KMS-11 (cell line): Measurements from ENCODE around the gene EFNB2.

Experiments
- H2AFZ ChIP-seq: fragments of 200-600 bp; sonication (generic); 2 replicates; pipeline ENCODE4 v1.6.1; 2016; ENCODE audit warnings: antibody characterized with exemption, mixed run types, low read depth
- H3K27ac ChIP-seq: fragments of 200-600 bp; sonication (generic); 2 replicates; pipeline ENCODE4 v1.6.1; 2016; ENCODE audit warnings: mild to moderate bottlenecking, mixed run types
- H3K27me3 ChIP-seq: fragments of 200-600 bp; sonication (generic); 2 replicates; pipeline ENCODE4 v1.6.1; 2017; ENCODE audit warnings: mild to moderate bottlenecking, low read depth, mixed run types, moderate library complexity; ENCODE audit not compliant: insufficient read depth
- H3K36me3 ChIP-seq: fragments of 200-600 bp; sonication (generic); 2 replicates; pipeline ENCODE4 v1.6.1; 2017; ENCODE audit warnings: mild to moderate bottlenecking, mixed run types; ENCODE audit not compliant: insufficient read depth
- H3K4me1 ChIP-seq: fragments of 200-600 bp; sonication (generic); 2 replicates; pipeline ENCODE4 v1.6.1; 2016; ENCODE audit warnings: mild to moderate bottlenecking, low read depth, mixed run types; ENCODE audit not compliant: poor library complexity, severe bottlenecking
- H3K4me2 ChIP-seq: fragments of 200-600 bp; sonication (generic); 2 replicates; pipeline ENCODE4 v1.7.0; 2016; ENCODE audit warnings: mild to moderate bottlenecking, mixed run types
- H3K4me3 ChIP-seq: fragments of 200-600 bp; sonication (generic); IDR thresholded peaks from 2 replicates; pipeline ENCODE4 v1.6.1; 2017; ENCODE audit warnings: low read depth, low read length, mixed read lengths; ENCODE audit not compliant: insufficient read depth
- H3K79me2 ChIP-seq: fragments of 200-600 bp; sonication (generic); 2 replicates; pipeline ENCODE4 v1.6.1; 2016; ENCODE audit warnings: low read depth, mixed run types; ENCODE audit not compliant: insufficient read depth
- H3K9ac ChIP-seq: fragments of 200-600 bp; sonication (generic); 2 replicates; pipeline ENCODE4 v1.6.1; 2016; ENCODE audit warnings: mild to moderate bottlenecking, mixed run types
- H4K20me1 ChIP-seq: fragments of 200-600 bp; sonication (generic); 2 replicates; pipeline ENCODE4 v1.6.1; 2016; ENCODE audit warnings: mild to moderate bottlenecking, mixed run types; ENCODE audit not compliant: insufficient read depth
- CTCF ChIP-seq: fragments of 200-600 bp; sonication (generic); conservative IDR thresholded peaks from 2 replicates; pipeline ENCODE4 v1.6.1; 2017; ENCODE audit warnings: low read depth, mild to moderate bottlenecking, antibody characterized with exemption, low read length, moderate library complexity, mixed read lengths

EFNB2 gene

DNA sequence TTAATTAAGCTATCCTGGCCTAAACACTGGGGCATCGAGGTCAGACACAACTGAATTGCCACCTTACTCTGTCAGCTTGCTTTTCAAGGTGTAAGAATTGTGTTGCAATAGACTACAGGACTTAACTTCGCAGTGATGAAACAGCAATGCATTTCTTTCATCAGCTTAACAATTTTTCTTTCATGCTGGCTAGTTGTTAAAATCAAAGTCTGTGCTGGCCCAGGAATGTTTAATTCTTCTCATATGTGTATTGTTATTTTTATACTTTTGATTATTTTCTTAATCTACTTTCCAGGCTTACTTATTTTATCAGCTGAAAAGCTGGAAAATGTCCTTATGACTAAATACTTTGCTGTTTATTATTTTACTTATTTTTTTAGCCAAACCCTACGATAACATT is 79.7 kb downstream of the EFNB2 start:
- Histone ChIP-seq H3K27ac (no peak overlapping the region), H3K4me1 (no peaks in the 10 kb centered on the region), H2AFZ (no peak overlapping the region), H3K79me2 (no peaks in the 10 kb centered on the region), H3K9ac (no peak overlapping the region), H3K4me2 (no peak overlapping the region), H4K20me1 (no peaks in the 10 kb centered on the region), H3K4me3 (no peak overlapping the region), H3K27me3 (no peaks in the 10 kb centered on the region), H3K36me3 (no peaks in the 10 kb centered on the region)
- no peak for TF ChIP-seq CTCF

DNA sequence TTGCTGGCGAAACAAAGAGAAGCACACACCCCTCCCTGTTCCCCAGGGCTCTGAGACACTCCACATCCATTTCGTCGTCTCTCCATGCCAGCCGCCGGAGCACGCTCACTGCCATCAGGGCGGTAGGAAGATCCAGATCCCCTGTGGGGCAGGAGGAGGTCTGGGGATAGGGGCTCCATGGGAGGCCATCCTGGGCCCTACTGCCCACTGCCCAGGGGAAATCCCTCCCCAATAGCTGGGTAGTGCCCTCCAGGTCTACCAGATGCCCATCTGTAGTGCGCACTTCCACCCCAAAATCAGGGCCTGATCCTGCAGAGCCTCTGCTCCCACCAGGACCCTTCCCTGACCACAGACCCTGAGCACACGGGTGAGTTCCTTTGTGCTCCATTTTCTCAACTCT is 80.3 kb downstream of the EFNB2 start:
- no peaks in the 10 kb centered on the region for H3K36me3 ChIP-seq
- H2AFZ ChIP-seq, result no peak overlapping the region
- H3K9ac ChIP-seq, result no peak overlapping the region
- H4K20me1 ChIP-seq, result no peaks in the 10 kb centered on the region
- no peak overlapping the region for H3K4me3 ChIP-seq
- no peaks in the 10 kb centered on the region for H3K4me1 ChIP-seq
- no peak overlapping the region for H3K27ac ChIP-seq
- H3K27me3 ChIP-seq, result no peaks in the 10 kb centered on the region
- no peak for TF ChIP-seq CTCF
- H3K4me2 ChIP-seq, result no peak overlapping the region
- H3K79me2 ChIP-seq, result no peaks in the 10 kb centered on the region

DNA sequence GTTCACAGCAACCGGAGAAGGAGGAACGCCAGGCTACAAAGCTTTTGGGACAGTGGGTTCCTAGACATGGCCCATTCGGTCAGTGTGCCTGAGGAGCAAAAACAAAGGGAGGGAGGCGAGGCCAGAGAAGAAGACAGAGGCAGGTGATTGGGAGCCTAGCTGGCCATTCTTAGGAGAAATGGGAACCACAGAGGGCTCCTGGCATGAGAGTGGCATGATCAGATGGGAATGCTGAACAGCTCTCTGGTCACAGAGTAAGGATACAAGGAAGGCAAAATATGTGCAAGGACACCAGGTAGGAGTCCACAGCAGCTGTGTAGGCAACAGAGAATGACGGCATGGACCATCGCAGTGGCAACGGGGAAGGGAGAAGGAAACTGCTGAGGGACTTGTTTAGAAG is 82.4 kb downstream of the EFNB2 start:
- no peak overlapping the region for H3K9ac ChIP-seq

GRCh38 chr13:106450991-106451390 is 84.5 kb downstream of the EFNB2 start:
- no peak for TF ChIP-seq CTCF
- Histone ChIP-seq H3K27ac (no peak overlapping the region), H3K79me2 (no peaks in the 10 kb centered on the region), H3K4me1 (no peaks in the 10 kb centered on the region), H2AFZ (no peak overlapping the region), H3K4me3 (no peak overlapping the region), H3K36me3 (no peaks in the 10 kb centered on the region), H3K4me2 (no peak overlapping the region), H4K20me1 (no peaks in the 10 kb centered on the region), H3K27me3 (no peaks in the 10 kb centered on the region), H3K9ac (no peak overlapping the region)

More for the DNA sequence above, 82.4 kb downstream of the EFNB2 start:
- Histone ChIP-seq H3K79me2 (no peaks in the 10 kb centered on the region), H3K27me3 (no peaks in the 10 kb centered on the region), H3K27ac (no peak overlapping the region), H2AFZ (no peak overlapping the region), H3K4me3 (no peak overlapping the region), H3K36me3 (no peaks in the 10 kb centered on the region), H3K4me1 (no peaks in the 10 kb centered on the region), H4K20me1 (no peaks in the 10 kb centered on the region), H3K4me2 (no peak overlapping the region)
- TF ChIP-seq CTCF, result no peak

- Histone ChIP-seq H3K4me3 (no peak overlapping the region), H3K4me1 (no peaks in the 10 kb centered on the region), H3K79me2 (no peaks in the 10 kb centered on the region), H2AFZ (no peak overlapping the region), H4K20me1 (no peaks in the 10 kb centered on the region), H3K27ac (no peak overlapping the region), H3K4me2 (no peak overlapping the region), H3K36me3 (no peaks in the 10 kb centered on the region), H3K27me3 (no peaks in the 10 kb centered on the region), H3K9ac (no peak overlapping the region)
- no peak for TF ChIP-seq CTCF
Measured at GRCh38 chr13:106449096-106449495, 86.4 kb downstream of the EFNB2 start.
